GM21381 (cell line): Measurements from ENCODE around the gene EPHA8.

Experiments used
- ATAC-seq: cut with Tn5 transposase; IDR thresholded peaks from one replicate; pipeline ENCODE4 v1.9.1; 2021; ENCODE audit warnings: mild to moderate bottlenecking, moderate library complexity; ENCODE audit not compliant: unreplicated experiment

EPHA8 gene

GRCh38 chr1:22562584-22563583, at the start of gene EPHA8:
EPHA8 (plus strand) TSS chr1:22563489; CDS start chr1:22563636, 147 bp downstream.
- ATAC-seq = no peak

GRCh38 chr1:22516906-22517571, 46.2 kb upstream of the EPHA8 start:
- no peak for ATAC-seq

- ATAC-seq = no peak
Observed at GRCh38 chr1:22517956-22518355, 45.3 kb upstream of the EPHA8 start.

- no peak for ATAC-seq
Observed at GRCh38 chr1:22518379-22518778, 44.9 kb upstream of the EPHA8 start.

GRCh38 chr1:22520871-22521270, 42.4 kb upstream of the EPHA8 start:
- no peak for ATAC-seq

GRCh38 chr1:22521692-22522091, 41.6 kb upstream of the EPHA8 start:
- ATAC-seq = no peak

GRCh38 chr1:22522221-22522743, 41.0 kb upstream of the EPHA8 start:
- ATAC-seq = no peak

GRCh38 chr1:22524481-22524880, 38.8 kb upstream of the EPHA8 start:
- ATAC-seq = no peak

GRCh38 chr1:22525211-22525610, 38.1 kb upstream of the EPHA8 start:
- ATAC-seq = no peak

- no peak for ATAC-seq
Observed at GRCh38 chr1:22525646-22526045, 37.6 kb upstream of the EPHA8 start.

GRCh38 chr1:22526098-22526497, 37.2 kb upstream of the EPHA8 start:
- ATAC-seq = no peak

GRCh38 chr1:22526677-22527076, 36.6 kb upstream of the EPHA8 start:
- ATAC-seq = no peak

- no peak for ATAC-seq
Observed at GRCh38 chr1:22527122-22527521, 36.2 kb upstream of the EPHA8 start.

- ATAC-seq = no peak
Observed at GRCh38 chr1:22527555-22528296, 35.6 kb upstream of the EPHA8 start.

- ATAC-seq = no peak
Observed at GRCh38 chr1:22528451-22528850, 34.8 kb upstream of the EPHA8 start.

GRCh38 chr1:22529901-22530621, 33.2 kb upstream of the EPHA8 start:
- no peak for ATAC-seq

GRCh38 chr1:22530715-22531114, 32.6 kb upstream of the EPHA8 start:
- ATAC-seq = no peak

GRCh38 chr1:22531251-22531650, 32.0 kb upstream of the EPHA8 start:
- no peak for ATAC-seq

- no peak for ATAC-seq
Observed at GRCh38 chr1:22533244-22533895, 29.9 kb upstream of the EPHA8 start.

GRCh38 chr1:22534951-22535350, 28.3 kb upstream of the EPHA8 start:
- no peak for ATAC-seq
